Cardiac ventricle fibroblast (primary cell): ENCODE measurements around the gene TMEM81. TPM values are rescaled to one million over a fixed set of nuclear protein-coding genes. Genes with fewer than 3 reads are reported as not detected.

ENCODE experiments used
- total RNA-seq: library from RNA; depleted of rRNA; stranded (reverse); fragments of >200 nt; gene quantifications from 2 replicates; pipeline ENCODE4 v1.2.3, GENCODE V29; 2015

Gene TMEM81
- total RNA-seq, result 0.50 and 0.88 TPM in 2 replicates

DNA sequence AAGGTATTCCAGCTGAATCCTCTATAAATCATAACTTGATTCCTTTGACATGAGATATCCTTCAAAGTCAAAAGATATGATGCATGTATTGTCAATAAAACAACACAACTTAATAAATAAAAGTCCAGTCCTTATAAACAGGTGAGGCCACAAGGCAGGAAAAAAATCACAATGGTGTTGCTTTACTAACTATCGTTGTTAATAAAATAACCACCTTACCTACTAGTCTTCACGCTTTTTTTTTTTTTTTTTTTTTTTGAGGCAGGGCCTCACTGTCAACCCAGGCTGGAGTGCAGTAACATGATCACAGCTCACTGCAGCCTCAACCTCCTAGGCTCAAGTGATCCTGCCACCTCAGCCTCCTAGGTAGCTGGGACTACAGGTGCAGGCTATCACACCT, at the start of gene TMEM81:
Gene TMEM81 (minus strand): TSS at position 101 of the 400 bp plus-strand sequence. CDS start 140 bp downstream, outside the sequence.

DNA sequence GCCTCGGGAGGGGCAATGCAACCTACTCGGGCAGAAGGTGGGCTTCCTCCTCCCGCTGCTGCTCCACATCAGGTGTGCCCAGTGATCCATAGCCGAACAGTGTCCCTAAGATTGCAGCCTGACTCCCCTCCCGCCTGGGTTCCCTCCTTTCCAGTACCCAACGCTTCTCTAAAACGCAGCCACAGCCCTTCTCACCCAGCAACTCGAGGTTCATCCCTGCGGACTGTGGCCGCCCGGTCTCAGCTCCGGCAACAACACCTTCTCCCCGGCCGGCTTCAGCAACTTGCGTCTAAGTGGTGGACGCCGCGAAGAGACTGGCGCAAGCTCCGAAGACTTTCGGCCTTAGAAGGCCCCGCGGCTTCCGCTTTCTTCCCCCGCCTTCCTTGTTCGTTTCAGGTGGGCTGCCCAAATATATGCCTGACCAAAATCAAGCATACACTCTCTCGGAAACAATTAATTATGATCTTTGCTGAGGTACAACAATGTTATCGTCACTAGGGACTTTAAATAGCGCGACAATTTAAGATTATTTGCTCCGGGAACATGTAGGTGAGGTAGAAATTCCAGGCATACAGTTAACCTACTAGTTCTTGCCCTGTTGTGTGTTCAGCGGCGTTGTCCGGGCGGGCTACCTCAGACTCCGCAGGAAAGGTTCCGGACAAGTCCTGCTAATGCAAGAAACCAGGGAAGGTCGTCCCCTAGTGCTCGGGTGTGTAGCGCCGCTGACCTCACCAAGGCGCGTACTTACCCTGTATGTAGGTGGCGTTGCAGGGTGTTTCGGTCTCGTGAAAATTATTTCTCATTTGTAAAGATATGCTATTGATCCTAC, 37.6 kb upstream of the TMEM81 start, which contains the start of gene RBBP5:
Gene RBBP5 (minus strand): TSS at position 319 of the 829 bp plus-strand sequence. CDS start 105 bp downstream, at position 214.

GRCh38 chr1:205042911-205043806, 41.1 kb downstream of the TMEM81 start, which contains the start of gene CNTN2:
Gene CNTN2 (plus strand): TSS chr1:205043212. CDS start chr1:205053186, 9,974 bp downstream.

Other genes starting within 250 kb of the TMEM81 start
- gene NFASC, start 213.6 kb downstream of the TMEM81 start, total RNA-seq, result 15.8 and 19.3 TPM in 2 replicates
- not detected in 2 replicates for gene CNTN2, start 41.2 kb downstream of the TMEM81 start, total RNA-seq
- 12.1 and 12.5 TPM in 2 replicates for gene RBBP5, start 37.5 kb upstream of the TMEM81 start, total RNA-seq
- gene DSTYK, start 127.2 kb upstream of the TMEM81 start, total RNA-seq, result 9.9 and 10.5 TPM in 2 replicates
- gene TMCC2, start 143.5 kb upstream of the TMEM81 start, total RNA-seq, result 1.4 and 2.3 TPM in 2 replicates
- gene NUAK2, start 237.3 kb upstream of the TMEM81 start, total RNA-seq, result 3.6 and 3.9 TPM in 2 replicates